ENCODE results near the gene ATP8B3.

DNA sequence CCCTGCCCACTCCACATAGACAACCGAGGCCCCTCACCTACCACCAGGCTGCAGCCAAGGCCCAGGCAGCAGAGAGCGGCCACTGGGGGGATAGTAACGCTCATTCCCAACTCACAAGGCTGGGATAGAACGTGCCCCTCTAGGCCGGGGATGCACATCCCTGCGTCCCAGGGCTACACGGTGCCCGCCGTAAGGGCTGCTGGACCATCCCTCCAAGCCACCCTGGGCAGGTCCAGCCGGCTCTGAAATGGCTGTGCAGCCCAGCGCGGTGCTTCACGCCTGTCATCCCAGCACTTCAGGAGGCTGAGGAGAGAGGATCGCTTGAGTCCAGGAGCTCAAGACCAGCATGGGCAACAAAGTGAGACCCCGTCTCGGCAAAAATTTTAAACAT is 33.0 kb upstream of the ATP8B3 start:
- TF ChIP-seq CTCF (IDR thresholded peaks at IDR 0.05) (no peak), POLR2AphosphoS5 (IDR thresholded peaks at IDR 0.05) (no peak), POLR2A (IDR thresholded peaks at IDR 0.05) (no peak), EP300 (IDR thresholded peaks at IDR 0.05; ENCODE audit: low read depth) (no peak)
